T-helper 22 cell (primary cell): ENCODE results near the gene RNF225.
"Not testable (repeated sequence)": the region's sequence is repeated elsewhere in the genome, so short reads cannot be mapped to it uniquely, and the experiment has no call there.

Experiments
- DNase-seq: peaks from one replicate; pipeline ENCODE4 v3.0.0-alpha.2; 2020; ENCODE audit warnings: low read depth

RNF225 gene

DNA sequence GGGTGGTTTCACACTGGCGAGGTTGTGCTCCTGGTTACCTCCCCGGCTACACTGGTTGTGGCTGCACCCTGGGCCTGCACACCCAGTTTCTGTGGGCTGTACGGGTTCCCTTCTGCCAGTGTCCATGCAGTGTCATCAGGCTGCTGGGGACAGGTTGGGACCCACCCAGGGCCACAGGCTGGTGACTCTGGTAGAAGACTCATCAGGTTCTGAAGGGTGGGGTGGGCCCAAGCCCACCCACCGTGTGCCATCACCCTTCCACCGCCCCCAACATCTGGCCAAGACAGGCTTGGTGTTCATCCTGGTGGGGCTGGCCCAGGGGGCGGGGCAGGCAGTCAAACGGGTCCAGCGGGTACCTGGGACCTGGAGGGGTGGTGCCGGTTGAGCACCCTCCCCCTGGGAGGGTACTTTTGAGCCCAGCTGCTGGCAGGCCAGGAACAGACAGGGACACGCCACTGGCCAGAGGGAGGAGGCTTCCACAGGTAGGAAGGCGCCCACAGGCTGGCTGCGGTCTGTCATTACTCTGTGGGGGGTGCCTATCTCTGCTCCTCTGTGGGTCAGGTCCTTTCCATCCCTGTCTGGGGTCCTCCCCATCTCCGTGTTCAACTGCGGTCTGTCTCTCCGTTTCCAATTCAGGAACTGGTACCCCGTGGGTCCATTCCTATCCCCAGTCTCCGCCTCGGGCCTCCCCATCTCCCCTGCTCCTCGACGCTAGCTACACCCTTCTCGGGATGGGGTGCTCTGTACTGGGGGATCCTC is at the start of gene RNF225:
Gene RNF225, plus strand, starts transcription at position 437 of the 759 bp plus-strand sequence. CDS start 434 bp downstream, outside the sequence.
- no peak for DNase-seq

DNA sequence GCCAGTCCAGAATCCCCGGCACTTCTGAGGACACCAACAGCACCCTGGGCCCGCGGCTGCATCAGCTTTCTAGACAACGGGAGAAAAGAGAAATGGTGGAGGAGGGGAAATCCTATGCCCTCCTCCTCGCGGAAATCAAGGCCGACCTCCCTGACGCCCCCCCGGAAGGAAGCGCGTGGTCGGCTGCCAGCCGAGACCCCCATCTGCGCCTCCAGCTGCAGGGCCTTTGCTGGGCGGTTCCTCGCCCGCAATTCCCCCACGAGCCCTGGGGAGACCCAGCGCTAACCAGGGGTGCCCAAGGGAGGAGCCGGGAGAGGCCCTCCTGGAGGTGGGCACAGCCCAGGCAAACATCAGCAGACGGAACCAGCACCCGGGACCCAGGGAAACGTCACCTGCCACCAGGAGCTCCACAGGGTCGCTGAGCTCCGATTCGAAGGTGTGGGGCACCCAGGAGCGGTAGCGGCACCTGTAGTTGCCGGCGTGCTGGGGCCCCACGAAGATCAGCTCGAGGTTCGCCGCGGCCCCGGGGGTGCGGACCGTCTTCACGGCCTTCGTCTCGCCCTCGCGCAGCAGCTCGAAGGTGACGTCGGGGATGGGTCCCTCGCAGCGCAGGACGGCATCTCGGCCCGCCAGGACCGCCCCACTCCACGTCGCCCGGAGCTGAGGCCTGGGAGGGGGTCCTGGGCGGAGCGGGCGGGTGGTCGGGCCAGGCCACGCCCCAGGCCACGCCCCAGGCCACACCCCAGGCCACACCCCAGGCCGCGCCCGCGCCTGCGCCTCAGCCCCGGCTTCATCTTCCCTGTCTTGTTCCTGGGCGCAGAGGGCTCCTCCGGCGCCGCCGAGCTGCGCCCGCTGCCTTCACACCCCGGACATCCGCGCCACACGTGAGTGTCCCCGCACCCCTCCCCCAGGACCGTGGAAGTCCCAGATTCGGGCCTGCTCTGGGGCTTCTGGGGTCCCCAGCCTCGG is 48.2 kb upstream of the RNF225 start:
- peak; percentile 67 for DNase-seq

DNA sequence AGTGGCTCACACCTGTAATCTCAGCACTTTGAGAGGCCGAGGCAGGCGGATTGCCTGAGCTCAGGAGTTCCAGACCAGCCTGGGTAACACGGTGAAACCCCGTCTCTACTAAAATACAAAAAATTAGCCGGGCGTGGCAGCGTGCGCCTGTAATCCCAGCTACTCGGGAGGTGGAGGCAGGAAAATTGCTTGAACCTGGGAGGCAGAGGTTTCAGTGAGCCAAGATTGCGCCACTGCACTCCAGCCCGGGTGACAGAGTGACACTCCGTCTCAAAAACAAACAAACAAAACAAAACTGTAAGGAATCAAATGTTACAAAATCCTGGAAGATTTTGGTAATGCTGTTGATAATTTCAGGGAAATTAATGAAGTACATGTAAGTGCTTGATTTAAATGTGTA is 47.4 kb upstream of the RNF225 start:
- DNase-seq = not testable (repeated sequence)

- DNase-seq = no peak
Observed at GRCh38 chr19:58349590-58349989, 45.9 kb upstream of the RNF225 start.

DNA sequence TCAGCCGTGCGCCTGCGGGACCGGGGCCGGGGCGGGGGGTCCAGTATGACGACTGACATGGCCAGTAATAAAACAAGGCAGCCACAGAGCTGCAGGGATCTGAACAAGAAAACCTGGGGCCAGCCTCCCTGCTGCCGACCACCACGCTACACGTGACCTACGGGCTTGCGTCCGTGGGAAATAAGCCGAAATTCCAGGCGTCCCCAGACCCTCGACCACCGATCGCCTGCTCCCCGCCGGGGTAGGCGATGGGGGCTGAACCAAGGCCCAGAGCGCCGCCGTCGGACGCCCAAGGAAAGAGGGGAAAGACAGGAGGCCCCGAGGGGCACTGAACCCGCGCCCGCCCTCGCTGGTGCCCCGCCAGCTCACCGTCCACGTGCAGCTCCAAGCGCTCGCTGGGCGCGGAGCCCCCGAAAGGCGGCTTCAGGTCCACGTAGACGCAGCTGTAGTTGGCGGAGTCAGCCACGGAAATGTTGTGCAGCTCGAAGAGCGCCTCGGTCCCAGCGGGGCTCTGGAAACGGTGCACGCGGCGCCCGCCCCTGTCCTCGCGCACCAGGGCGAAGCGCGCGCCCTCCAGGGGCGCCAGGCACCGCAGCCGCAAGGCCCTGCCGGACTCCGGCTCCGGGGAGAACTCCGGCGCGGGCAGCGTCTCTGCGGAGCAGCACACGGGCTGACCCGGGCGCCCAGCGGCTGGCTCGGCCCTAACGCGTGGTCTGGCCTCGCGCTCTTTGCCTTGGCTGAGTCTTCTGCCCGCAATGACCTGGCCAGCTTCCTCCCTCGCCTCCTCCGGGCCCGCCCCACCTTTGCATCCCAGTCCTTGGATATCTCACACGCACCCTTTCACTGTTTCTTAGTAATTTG is 45.2 kb upstream of the RNF225 start:
- DNase-seq = no peak

GRCh38 chr19:58350871-58351557 is 44.4 kb upstream of the RNF225 start:
- DNase-seq = no peak

DNA sequence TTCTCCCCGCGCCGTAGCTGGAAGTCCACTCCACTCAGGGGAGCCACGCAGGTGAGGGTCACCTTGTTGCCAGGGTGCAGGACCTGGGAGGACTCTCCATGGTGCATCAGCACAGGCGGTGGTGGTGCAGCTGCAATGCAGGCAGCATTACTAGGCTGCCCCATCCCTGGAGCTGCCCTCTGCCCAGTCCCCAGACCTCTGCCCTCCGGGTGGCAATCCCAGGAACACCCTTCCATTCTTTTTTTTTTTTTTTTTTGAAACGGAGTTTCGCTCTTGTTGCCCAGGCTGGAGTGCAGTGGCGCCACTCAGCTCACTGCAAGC is 43.9 kb upstream of the RNF225 start:
- DNase-seq = no peak

GRCh38 chr19:58351990-58352755 is 43.3 kb upstream of the RNF225 start:
- no peak for DNase-seq

- no peak for DNase-seq
Observed at GRCh38 chr19:58352760-58353671, 42.4 kb upstream of the RNF225 start, which contains the start of gene A1BG. TSS of gene A1BG (minus strand) at chr19:58353492. CDS start at chr19:58353437, 55 bp downstream.

DNA sequence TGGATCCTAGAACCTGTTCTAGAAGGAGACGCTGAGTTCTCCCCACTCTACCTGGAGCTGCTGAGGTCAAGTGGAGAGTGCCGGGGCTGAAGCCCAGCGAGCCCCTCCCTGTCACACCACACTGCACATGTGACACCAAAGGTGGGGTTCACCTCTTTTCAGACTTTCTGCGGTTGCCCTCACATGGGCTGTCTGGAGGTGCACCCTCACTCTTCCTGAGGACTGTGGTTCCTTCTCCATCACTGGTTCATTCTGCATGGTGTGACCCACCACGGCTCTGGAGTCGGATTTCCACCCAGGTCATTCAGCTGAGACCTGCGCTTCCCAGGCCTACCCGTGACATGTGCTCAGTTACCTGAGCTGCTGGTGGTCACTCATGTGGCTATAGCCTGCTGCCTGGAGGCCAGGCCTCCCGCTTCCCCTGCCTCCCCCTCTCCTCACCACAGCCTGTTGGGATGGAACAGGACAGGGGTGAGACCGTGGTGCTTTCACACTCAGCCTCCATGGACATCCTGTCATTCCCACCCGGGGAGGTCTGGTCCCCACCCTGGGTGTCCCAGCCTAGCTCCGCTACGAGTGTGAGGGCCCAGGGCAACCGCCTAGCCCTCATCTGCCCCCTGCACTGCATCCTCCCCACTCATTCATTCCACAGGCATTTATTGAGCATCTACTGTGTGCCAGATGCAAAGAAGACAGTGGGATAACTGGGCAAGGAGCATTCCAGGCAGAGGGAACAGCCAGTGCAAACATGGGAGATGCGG is 41.6 kb upstream of the RNF225 start:
- no peak for DNase-seq

GRCh38 chr19:58354478-58355030 is 40.9 kb upstream of the RNF225 start:
- DNase-seq = no peak

GRCh38 chr19:58355215-58355796 is 40.1 kb upstream of the RNF225 start:
- DNase-seq = no peak

GRCh38 chr19:58355908-58356765 is 39.3 kb upstream of the RNF225 start:
- DNase-seq = no peak

DNA sequence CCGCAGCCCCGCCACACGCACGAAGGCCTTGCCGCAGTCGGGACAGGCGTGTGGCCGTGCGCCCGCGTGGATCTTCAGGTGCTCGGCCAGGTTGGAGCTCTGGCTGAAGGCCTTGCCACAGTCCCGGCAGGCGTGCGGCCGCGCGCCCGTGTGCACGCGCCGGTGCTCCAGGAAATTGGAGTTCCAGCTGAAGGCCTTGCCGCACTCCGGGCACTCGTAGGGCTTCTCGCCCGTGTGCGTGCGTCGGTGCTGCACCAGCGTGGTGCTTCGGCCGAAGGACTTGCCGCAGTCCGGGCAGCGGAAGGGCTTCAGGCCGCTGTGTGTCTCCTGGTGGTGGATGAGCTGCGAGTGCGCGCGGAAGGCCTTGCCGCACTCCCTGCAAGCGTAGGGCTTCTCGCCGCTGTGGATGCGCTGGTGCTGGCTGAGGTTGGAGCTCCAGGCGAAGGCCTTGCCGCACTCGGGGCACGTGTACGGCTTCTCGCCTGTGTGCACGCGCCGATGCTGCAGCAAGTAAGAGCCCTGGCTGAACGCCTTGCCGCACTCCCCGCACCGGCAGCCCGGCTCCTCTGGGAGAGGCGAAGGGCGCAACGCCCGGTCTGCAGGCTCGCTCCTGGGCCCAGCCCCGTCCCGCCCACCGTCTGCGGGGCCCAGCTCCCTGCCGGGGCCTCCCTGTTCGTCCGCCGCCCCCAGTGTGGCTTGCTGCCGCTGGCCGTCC is 38.5 kb upstream of the RNF225 start:
- DNase-seq = no peak

GRCh38 chr19:58357481-58358145 is 37.8 kb upstream of the RNF225 start:
- no peak for DNase-seq

GRCh38 chr19:58361900-58362271 is 33.6 kb upstream of the RNF225 start:
- no peak for DNase-seq
